HG03521 (cell line): ENCODE data around the gene FEM1C.

Experiments
- ATAC-seq: cut with Tn5 transposase; IDR thresholded peaks from one replicate; pipeline ENCODE4 v1.9.1; 2021; ENCODE audit warnings: mild to moderate bottlenecking, moderate library complexity; ENCODE audit not compliant: unreplicated experiment

FEM1C gene

GRCh38 chr5:115544436-115545350, at the start of gene FEM1C:
Gene FEM1C, minus strand, starts transcription at chr5:115544775. Its CDS starts 1,282 bp downstream, at chr5:115543493.
- ATAC-seq, result peak; percentile 97

DNA sequence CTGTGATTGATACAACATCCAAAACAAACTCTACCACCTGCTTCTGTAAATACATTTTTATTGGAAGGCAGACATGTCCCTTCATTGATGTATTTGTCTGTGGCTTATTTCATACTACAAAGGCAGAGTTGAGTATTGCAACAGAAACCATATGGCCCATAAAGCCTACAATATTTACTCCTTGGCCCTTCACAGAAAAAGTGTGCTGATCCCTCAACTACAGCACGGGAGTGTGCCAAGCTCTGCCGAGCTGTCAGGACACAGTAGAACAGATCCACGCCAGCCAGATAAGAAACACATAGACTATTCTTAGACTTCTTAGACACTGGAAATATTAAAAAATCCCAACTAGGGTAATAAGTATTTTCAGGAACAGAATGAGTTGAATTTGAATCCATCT, 44.5 kb upstream of the FEM1C start:
- no peak for ATAC-seq

- no peak for ATAC-seq
Measured at GRCh38 chr5:115588640-115589039, 44.1 kb upstream of the FEM1C start.

GRCh38 chr5:115586525-115587146, 42.1 kb upstream of the FEM1C start:
- no peak for ATAC-seq

GRCh38 chr5:115585265-115585664, 40.7 kb upstream of the FEM1C start:
- no peak for ATAC-seq

DNA sequence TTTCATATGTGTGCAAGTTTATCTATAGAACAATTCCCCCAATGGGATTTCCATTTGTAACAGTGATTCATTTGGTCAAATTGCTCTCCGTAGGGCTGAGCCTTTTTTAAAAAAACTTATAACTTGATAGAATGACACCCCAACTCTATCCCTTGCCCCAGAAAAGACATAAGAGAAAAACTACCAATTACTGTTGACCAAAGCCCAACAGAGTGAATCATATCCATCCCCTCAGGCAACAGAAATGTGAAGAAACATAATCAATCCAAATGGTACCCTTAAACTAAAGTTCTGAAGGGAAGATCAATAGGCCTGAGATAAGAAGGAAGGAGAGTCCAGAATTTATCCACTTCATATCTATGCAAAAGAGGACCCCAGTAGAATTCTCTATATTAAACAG, 39.9 kb upstream of the FEM1C start:
- ATAC-seq, result no peak

DNA sequence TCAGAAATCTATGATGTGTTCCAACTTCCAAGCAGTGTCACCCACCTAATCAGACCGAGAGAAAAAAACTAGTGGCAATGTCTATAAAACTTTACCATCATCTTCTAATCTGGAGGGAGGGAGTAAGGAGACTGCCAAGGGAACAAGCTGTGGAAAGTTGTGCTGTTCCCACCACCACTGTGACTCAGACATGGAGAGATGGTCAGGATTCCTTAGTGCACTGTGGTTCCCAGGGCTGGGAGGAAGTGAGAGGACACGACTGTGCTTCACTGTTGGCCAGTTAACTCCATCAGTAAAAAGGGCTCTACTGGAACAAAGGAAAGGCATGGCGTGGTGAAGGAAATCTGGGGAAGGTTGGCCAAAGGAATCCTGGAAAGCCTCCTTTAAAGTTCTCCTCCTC, 38.9 kb upstream of the FEM1C start:
- ATAC-seq, result no peak

- no peak for ATAC-seq
Measured at GRCh38 chr5:115580941-115581340, 36.4 kb upstream of the FEM1C start.

- ATAC-seq, result peak; percentile 45
Measured at GRCh38 chr5:115579747-115580173, 35.2 kb upstream of the FEM1C start.

- ATAC-seq, result no peak
Measured at GRCh38 chr5:115579216-115579615, 34.6 kb upstream of the FEM1C start.

- peak; percentile 60 for ATAC-seq
Measured at GRCh38 chr5:115578657-115579056, 34.1 kb upstream of the FEM1C start.

DNA sequence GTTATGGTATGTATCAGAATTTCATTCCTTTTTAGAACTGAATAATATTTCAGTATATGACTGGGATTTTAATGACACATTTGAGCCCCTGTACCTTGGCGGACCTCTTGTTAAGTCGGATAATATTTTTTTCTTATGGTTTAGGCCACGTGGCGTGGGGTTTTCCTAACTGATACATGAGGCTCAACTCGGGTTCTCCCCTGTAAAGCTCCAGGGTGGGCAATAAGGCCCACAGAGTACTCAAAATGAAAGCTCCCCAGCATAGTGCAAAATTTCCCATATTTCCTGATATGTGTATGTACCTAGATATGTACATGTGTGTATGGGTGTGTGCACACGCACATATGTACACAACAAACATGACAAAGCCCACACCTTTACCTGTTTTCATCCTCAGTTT, 33.2 kb upstream of the FEM1C start:
- no peak for ATAC-seq

DNA sequence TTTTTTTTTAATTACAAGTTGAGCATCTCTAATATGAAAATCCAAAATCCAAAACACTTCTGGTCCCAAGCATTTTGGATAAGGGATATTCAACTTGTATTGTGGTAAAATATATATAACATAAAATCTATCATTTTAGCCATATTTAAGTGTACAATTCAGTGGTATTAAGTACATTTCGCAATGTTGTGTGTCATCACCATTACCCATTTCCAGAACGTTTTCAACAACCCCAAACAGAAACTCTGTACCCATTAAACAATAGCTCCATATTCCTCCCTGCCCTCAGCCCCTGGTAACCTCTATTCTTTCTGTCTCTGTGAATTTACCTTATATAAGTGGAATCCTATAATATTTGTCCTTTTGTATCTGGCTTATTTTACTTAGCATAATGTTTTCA, 32.8 kb upstream of the FEM1C start:
- no peak for ATAC-seq

DNA sequence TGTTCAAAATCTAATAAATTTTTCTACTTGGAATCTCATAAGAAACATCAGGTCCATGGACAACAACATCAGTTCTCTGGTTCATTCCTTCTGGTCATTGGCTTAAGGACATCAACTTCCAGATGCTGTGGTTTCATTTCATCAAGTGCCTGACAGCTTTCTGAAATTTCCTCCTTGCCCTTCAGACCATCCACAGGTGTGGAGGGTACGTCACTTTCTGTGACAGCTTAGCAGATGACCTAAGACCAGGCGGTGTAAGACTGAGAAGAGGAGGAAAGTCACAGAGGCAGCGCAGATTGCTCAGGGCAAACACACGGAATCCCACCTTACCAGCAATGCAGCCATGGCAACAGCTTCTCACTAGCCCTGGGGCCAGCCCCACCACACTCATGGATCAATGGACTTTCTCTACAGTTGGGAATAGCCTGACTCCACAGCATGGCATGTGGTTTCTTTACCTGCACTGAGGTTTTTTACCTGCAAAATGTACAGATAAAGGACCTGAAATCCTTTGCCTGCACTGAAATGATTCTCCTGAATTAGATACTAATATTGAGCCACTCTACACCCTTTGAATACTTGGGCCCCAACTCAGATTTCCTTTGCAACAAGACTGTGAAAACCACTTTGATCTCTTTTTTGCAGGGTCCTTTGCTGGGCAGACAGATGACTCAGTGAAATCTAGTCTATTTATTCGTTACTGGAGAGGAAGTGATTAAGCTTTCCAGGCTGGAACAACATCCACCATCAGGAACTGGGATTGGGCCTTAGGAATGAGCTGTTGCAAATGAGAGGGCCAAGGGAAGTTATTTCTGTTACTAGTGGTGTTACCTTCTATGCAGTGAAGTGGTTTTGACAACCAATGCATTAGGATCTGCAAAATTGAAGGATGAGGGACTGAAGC, 30.8 kb upstream of the FEM1C start:
- peak; percentile 32 for ATAC-seq

GRCh38 chr5:115573133-115573532, 28.6 kb upstream of the FEM1C start:
- ATAC-seq, result no peak

DNA sequence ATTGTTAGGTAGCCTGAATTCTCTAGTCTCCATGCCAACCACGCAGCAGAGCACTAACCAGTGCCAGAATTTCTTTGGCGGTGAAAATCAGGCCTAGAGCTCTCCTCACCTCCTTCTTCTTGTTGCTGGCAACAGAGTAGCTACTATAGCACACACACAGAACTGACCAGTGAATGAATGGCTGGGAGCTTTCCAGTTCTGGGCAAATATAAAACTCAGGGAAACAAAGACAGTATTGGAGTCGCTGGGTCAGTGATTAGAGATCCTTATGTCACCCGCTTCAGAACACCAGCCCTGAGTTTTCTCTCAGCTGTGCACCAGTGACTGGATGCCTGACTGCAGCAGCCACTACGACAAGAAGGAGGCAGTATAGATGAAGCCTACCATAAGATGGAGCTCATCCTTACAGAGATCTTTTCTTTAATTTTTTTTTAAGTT, 26.9 kb upstream of the FEM1C start:
- no peak for ATAC-seq

- no peak for ATAC-seq
Measured at GRCh38 chr5:115568668-115569067, 24.1 kb upstream of the FEM1C start.

GRCh38 chr5:115565233-115565632, 20.7 kb upstream of the FEM1C start:
- ATAC-seq, result no peak

DNA sequence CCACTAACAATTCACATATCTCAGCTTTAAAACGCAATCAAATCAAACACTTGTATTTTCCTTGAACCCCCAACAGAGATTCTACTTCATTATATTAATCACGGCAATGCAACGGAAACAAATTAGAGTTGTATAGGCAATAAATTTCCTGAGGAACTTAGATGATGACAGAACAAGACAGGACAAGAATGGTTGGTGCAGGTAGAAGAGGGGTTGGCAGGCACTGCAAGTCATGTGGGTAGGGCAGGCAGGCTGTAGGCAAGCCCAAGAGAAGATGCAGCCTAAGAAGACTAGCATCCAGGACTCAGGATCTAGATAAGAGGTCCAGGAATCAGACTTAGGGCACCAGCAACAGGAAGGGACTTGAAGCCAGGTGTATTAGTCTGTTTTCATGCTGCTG, 16.6 kb upstream of the FEM1C start:
- ATAC-seq, result no peak

DNA sequence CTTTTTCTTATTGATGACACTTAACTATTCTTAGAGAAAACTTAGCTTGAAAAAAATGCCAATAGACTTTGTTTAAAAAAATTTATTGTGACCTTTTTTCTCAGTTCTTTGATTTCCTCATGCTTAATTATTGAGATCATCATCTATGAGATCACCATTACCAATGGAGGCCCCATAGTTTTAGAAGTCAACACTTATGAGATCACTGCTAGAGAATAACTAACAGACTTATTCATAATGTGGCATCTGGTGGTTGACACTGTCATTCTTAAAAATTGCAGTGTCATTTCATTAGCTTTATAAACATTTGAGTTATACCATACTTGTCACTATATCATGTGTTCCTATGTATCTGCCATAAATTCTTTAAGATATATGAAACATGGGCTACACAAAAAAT, 14.9 kb upstream of the FEM1C start:
- no peak for ATAC-seq

- no peak for ATAC-seq
Measured at GRCh38 chr5:115558388-115558956, 13.9 kb upstream of the FEM1C start.
